Neuron (in vitro differentiated cells): Measurements from ENCODE around the gene CHST10.

ENCODE experiments used
- H2AFZ ChIP-seq: one replicate; pipeline ENCODE4 v1.6.1; 2013; ENCODE audit warnings: low read depth, mild to moderate bottlenecking, inconsistent platforms, low read length, moderate library complexity
- H3K27me3 ChIP-seq: one replicate; pipeline ENCODE4 v1.6.1; 2013; ENCODE audit warnings: low read length; ENCODE audit not compliant: insufficient read depth
- H3K36me3 ChIP-seq: one replicate; pipeline ENCODE4 v1.6.1; 2013; ENCODE audit warnings: low read length; ENCODE audit not compliant: insufficient read depth
- H3K4me1 ChIP-seq: one replicate; pipeline ENCODE4 v1.6.1; 2013; ENCODE audit warnings: low read length; ENCODE audit not compliant: insufficient read depth
- H3K4me3 ChIP-seq: 2 replicates; pipeline ENCODE4 v1.5.1; 2013; ENCODE audit warnings: mild to moderate bottlenecking, low read length, moderate library complexity
- H3K9me3 ChIP-seq: one replicate; pipeline ENCODE4 v1.6.1; 2013; ENCODE audit warnings: low read length

Gene CHST10

GRCh38 chr2:100411841-100412292 is 5.6 kb downstream of the CHST10 start:
- Histone ChIP-seq H3K4me3 (no peak overlapping the region), H2AFZ (no peak overlapping the region), H3K27me3 (no peaks in the 10 kb centered on the region), H3K9me3 (no peaks in the 10 kb centered on the region), H3K4me1 (peaks cover 50% of the 10 kb centered on the region), H3K36me3 (peaks cover 15% of the 10 kb centered on the region)

- H3K27me3 ChIP-seq = no peaks in the 10 kb centered on the region
- H3K4me1 ChIP-seq = peaks cover 33% of the 10 kb centered on the region
- no peaks in the 10 kb centered on the region for H3K9me3 ChIP-seq
- no peak overlapping the region for H2AFZ ChIP-seq
- H3K4me3 ChIP-seq = no peak overlapping the region
- peaks cover 32% of the 10 kb centered on the region for H3K36me3 ChIP-seq
Measured at GRCh38 chr2:100409975-100410647, 7.4 kb downstream of the CHST10 start.

GRCh38 chr2:100409461-100409860 is 8.0 kb downstream of the CHST10 start:
- Histone ChIP-seq H2AFZ (no peak overlapping the region), H3K4me3 (no peak overlapping the region), H3K27me3 (no peaks in the 10 kb centered on the region), H3K36me3 (peaks cover 38% of the 10 kb centered on the region), H3K4me1 (peaks cover 29% of the 10 kb centered on the region), H3K9me3 (no peaks in the 10 kb centered on the region)

- peaks cover 25% of the 10 kb centered on the region for H3K4me1 ChIP-seq
- no peaks in the 10 kb centered on the region for H3K9me3 ChIP-seq
- H3K4me3 ChIP-seq = no peak overlapping the region
- H3K36me3 ChIP-seq = peaks cover 39% of the 10 kb centered on the region
- H2AFZ ChIP-seq = no peak overlapping the region
- no peaks in the 10 kb centered on the region for H3K27me3 ChIP-seq
Measured at GRCh38 chr2:100408941-100409340, 8.5 kb downstream of the CHST10 start.

DNA sequence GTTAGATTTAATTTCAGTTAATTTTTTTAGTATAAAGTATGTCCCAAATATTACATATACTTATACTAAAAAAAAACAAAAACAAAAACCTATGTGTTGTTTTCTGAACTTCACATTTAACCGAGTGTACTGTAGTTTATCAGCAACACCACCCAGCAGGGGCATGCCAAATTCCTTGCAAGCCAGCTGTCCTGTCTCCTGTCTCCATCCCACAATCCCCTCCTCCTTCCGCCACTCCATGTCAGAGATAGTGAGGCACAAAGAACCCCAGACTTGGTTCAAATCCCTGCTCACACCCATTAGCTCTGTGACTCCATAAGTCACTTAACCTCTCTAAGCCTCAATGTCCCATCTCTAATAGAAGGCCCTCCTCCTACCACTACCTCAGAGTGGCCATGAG is 9.4 kb downstream of the CHST10 start:
- Histone ChIP-seq H2AFZ (no peak overlapping the region), H3K36me3 (peaks cover 41% of the 10 kb centered on the region), H3K4me1 (peaks cover 17% of the 10 kb centered on the region), H3K27me3 (no peaks in the 10 kb centered on the region), H3K4me3 (no peak overlapping the region), H3K9me3 (no peaks in the 10 kb centered on the region)

- no peak overlapping the region for H2AFZ ChIP-seq
- H3K9me3 ChIP-seq = no peaks in the 10 kb centered on the region
- peaks cover 12% of the 10 kb centered on the region for H3K4me1 ChIP-seq
- no peak overlapping the region for H3K4me3 ChIP-seq
- no peaks in the 10 kb centered on the region for H3K27me3 ChIP-seq
- H3K36me3 ChIP-seq = peaks cover 43% of the 10 kb centered on the region
Measured at GRCh38 chr2:100407563-100407962, 9.9 kb downstream of the CHST10 start.

DNA sequence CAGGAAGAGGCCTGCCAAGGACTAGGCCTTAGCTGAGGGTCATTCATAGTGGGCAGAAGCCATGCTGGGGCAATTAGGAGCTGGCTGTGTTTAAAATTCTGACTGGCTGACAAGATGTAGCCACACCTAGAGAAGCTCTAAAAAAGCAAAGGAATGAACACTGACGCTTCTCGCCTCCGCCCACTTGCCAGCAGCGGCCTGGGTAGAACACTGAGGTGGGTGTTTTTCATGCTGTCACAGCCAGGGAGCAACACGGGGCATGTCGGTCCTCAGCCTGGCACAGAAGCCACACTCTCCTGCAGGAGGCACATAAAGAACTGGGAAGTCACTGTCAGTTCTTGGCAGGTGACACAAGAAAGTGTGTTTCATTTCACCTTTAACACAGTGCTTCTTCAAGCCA is 10.4 kb downstream of the CHST10 start:
- H3K4me3 ChIP-seq = no peak overlapping the region
- H3K4me1 ChIP-seq = peaks cover 7% of the 10 kb centered on the region
- peaks cover 48% of the 10 kb centered on the region for H3K36me3 ChIP-seq
- no peaks in the 10 kb centered on the region for H3K27me3 ChIP-seq
- no peak overlapping the region for H2AFZ ChIP-seq
- H3K9me3 ChIP-seq = no peaks in the 10 kb centered on the region

GRCh38 chr2:100406120-100406508 is 11.4 kb downstream of the CHST10 start:
- Histone ChIP-seq H3K9me3 (no peaks in the 10 kb centered on the region), H3K4me3 (no peak overlapping the region), H3K27me3 (no peaks in the 10 kb centered on the region), H2AFZ (no peak overlapping the region), H3K36me3 (peaks cover 57% of the 10 kb centered on the region), H3K4me1 (no peaks in the 10 kb centered on the region)

GRCh38 chr2:100405403-100406119 is 11.9 kb downstream of the CHST10 start:
- Histone ChIP-seq H3K36me3 (peaks cover 60% of the 10 kb centered on the region), H3K4me3 (no peak overlapping the region), H3K9me3 (no peaks in the 10 kb centered on the region), H2AFZ (no peak overlapping the region), H3K4me1 (no peaks in the 10 kb centered on the region), H3K27me3 (no peaks in the 10 kb centered on the region)

DNA sequence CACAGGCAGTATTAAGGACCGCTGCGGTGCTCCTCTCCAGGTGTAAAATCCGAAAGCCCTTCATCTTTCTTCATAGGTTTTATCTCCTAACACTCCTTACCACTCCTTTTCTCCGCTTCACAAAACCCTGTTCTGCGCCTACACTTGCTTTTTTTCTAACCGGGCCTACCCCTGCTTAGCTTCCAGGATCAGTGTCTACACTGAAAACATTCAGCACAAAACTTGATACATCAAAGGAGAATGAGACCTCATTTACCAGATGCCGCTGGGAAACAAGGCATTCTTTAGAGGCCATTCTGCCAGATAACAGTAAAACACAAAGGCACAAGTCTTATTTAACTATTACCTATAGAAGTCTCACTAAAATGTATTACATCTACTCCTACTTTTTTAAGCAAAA is 13.1 kb downstream of the CHST10 start:
- H3K9me3 ChIP-seq = no peaks in the 10 kb centered on the region
- no peak overlapping the region for H3K4me3 ChIP-seq
- no peak overlapping the region for H2AFZ ChIP-seq
- no peaks in the 10 kb centered on the region for H3K27me3 ChIP-seq
- peaks cover 60% of the 10 kb centered on the region for H3K36me3 ChIP-seq
- no peaks in the 10 kb centered on the region for H3K4me1 ChIP-seq

GRCh38 chr2:100403722-100404121 is 13.7 kb downstream of the CHST10 start:
- Histone ChIP-seq H3K27me3 (no peaks in the 10 kb centered on the region), H3K36me3 (peaks cover 62% of the 10 kb centered on the region), H3K4me1 (no peaks in the 10 kb centered on the region), H2AFZ (no peak overlapping the region), H3K4me3 (no peak overlapping the region), H3K9me3 (no peaks in the 10 kb centered on the region)

DNA sequence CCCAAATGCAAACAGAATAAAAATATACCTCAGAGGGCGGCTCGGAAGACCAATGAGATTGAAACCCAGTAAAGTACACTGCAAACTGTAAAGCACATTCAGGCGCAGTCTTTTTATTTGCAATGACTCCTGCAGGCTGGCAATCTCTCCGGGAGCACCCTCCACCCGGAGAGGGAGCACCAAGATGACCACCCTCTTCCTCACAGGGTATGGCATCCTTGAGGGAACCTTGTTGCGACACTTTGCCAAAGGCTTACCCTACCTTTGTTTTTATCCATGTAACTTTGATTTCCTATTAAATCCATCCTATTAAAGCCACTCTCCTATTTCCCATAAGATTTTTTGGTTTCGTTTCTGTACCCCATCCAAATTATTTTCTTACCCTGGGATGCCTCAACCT is 16.2 kb downstream of the CHST10 start:
- Histone ChIP-seq H3K27me3 (no peaks in the 10 kb centered on the region), H3K4me3 (no peak overlapping the region), H3K9me3 (no peaks in the 10 kb centered on the region), H3K36me3 (peaks cover 67% of the 10 kb centered on the region), H2AFZ (no peak overlapping the region), H3K4me1 (no peaks in the 10 kb centered on the region)

DNA sequence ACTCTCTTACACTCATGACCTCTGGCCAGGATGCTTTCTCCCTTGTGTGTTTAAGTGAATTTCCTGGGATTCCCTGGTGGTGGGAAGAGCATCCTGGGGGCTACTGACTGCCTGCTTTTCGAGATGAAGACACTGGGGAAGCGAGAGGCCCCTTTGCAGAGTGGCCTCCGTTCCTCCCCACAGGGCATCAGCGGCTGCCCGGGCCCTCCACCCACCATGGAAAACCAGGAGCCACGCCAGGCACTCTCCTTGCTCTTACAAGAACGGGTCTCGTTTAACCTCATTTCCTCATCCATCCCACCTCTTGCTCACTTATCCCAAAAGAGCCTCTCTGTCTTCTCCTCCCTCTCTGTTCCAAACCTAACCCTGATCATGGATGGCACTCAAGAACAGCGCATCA is 17.8 kb downstream of the CHST10 start:
- no peak overlapping the region for H2AFZ ChIP-seq
- no peaks in the 10 kb centered on the region for H3K27me3 ChIP-seq
- no peak overlapping the region for H3K4me3 ChIP-seq
- H3K4me1 ChIP-seq = no peaks in the 10 kb centered on the region
- H3K9me3 ChIP-seq = no peaks in the 10 kb centered on the region
- H3K36me3 ChIP-seq = peaks cover 65% of the 10 kb centered on the region
